HG03103 (cell line): ENCODE results near the gene KCNH2.

Source experiments
- ATAC-seq: cut with Tn5 transposase; IDR thresholded peaks from one replicate; pipeline ENCODE4 v1.9.1; 2021; ENCODE audit warnings: low read depth; ENCODE audit not compliant: unreplicated experiment

The KCNH2 gene

GRCh38 chr7:150962553-150963399, 15.3 kb downstream of the KCNH2 start:
- no peak for ATAC-seq

- no peak for ATAC-seq
Observed at GRCh38 chr7:150962290-150962552, 15.9 kb downstream of the KCNH2 start.

GRCh38 chr7:150961510-150962289, 16.4 kb downstream of the KCNH2 start:
- no peak for ATAC-seq

- ATAC-seq, result no peak
Observed at GRCh38 chr7:150959739-150960734, 18.1 kb downstream of the KCNH2 start.

- ATAC-seq, result no peak
Observed at GRCh38 chr7:150959081-150959480, 19.0 kb downstream of the KCNH2 start.

- ATAC-seq, result no peak
Observed at GRCh38 chr7:150958597-150958996, 19.5 kb downstream of the KCNH2 start.

- ATAC-seq, result no peak
Observed at GRCh38 chr7:150958062-150958552, 20.0 kb downstream of the KCNH2 start.

- ATAC-seq, result no peak
Observed at GRCh38 chr7:150957133-150958020, 20.7 kb downstream of the KCNH2 start.

- ATAC-seq, result no peak
Observed at GRCh38 chr7:150956395-150957132, 21.6 kb downstream of the KCNH2 start.

- ATAC-seq, result no peak
Observed at GRCh38 chr7:150955519-150956394, 22.4 kb downstream of the KCNH2 start.

GRCh38 chr7:150954986-150955518, 23.1 kb downstream of the KCNH2 start:
- no peak for ATAC-seq

- no peak for ATAC-seq
Observed at GRCh38 chr7:150954201-150954985, 23.7 kb downstream of the KCNH2 start.

- ATAC-seq, result no peak
Observed at GRCh38 chr7:150953061-150953997, 24.8 kb downstream of the KCNH2 start.

- ATAC-seq, result no peak
Observed at GRCh38 chr7:150952331-150953050, 25.6 kb downstream of the KCNH2 start.

- no peak for ATAC-seq
Observed at GRCh38 chr7:150951521-150951920, 26.6 kb downstream of the KCNH2 start.
